UCSD-AML1 (cell line): ENCODE measurements around the gene PNMT.
"Not testable (repeated sequence)": the region's sequence is repeated elsewhere in the genome, so short reads cannot be mapped to it uniquely, and the experiment has no call there.

ENCODE experiments used
- DNase-seq: peaks from one replicate; lab custom pipeline; 2025; ENCODE audit not compliant: unreplicated experiment; lab: John Stamatoyannopoulos, UW

PNMT gene

DNA sequence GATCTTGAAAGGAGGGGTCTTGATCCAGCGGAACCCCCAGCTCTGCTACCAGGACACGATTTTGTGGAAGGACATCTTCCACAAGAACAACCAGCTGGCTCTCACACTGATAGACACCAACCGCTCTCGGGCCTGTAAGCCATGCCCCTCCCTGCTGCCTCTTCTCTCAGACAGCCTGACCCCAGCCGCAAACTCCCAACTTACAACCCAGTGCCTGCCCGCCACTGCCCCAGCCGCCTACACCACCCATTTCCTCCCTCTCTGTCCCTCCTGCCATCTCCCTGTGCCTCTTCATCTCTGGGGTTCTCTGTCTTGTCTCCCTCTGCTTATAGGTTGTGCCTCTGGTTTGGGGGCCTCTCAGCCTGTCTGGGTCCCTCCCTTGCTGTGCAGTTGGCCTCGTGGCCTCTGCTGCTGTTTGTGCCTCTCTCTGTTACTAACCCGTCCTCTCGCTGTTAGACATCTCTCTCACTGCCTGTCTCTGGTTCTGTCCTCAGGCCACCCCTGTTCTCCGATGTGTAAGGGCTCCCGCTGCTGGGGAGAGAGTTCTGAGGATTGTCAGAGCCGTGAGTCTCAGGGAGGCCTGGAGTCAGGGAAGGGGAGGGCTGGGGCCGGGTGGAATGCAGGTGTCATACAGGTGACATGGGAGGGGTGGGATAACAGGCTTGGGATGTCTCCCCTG is 41.2 kb downstream of the PNMT start:
- no peak for DNase-seq

DNA sequence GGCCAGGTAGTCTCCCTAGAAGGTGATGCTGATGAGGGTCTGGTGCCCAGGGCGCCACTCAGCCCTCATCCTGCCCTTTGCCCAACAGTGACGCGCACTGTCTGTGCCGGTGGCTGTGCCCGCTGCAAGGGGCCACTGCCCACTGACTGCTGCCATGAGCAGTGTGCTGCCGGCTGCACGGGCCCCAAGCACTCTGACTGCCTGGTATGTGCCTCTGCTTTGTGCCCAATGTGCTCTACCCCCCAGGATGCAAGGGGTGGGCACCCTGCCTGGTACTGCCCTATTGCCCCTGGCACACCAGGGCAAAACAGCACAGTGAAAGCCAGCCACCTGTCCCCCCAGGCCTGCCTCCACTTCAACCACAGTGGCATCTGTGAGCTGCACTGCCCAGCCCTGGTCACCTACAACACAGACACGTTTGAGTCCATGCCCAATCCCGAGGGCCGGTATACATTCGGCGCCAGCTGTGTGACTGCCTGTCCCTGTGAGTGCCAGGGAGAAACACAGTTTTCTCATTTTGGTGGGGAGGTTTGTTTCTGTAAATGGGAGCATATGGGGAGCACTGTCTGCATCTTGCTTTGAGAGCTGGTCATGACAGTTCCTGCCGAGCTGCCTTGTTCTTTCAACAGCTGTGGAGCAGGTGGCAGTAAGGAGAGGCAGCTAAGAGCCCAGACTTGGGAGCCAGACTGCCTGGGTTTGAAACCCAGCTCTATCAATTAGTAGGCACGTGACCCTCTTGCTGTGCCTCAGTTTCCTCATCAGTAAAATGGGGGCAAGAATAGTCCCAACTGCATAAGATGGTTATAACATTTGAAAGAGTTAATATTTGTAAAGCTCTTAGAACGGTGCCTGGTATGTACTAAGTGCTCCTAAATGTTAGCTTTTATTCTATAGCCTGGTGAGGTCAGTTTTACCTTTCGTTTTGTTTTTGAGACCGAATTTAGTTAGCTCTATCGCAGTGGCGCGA is 42.0 kb downstream of the PNMT start:
- DNase-seq: no peak

DNA sequence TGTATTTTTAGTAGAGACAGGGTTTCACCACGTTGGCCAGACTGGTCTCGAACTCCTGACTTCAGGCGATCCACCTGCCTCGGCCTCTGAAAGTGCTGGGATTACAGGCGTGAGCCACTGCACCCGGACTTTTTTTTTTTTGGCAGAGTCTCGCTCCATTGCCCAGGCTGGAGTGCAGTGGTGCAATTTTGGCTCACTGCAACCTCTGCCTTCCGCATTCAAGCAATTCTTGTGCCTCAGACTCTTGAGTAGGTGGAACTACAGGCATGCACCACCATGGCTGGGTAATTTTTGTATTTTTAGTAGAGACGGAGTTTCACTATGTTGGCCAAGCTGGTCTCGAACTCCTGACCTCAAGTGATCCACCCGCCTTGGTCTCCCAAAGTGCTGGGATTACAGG is 42.8 kb downstream of the PNMT start:
- not testable (repeated sequence) for DNase-seq

DNA sequence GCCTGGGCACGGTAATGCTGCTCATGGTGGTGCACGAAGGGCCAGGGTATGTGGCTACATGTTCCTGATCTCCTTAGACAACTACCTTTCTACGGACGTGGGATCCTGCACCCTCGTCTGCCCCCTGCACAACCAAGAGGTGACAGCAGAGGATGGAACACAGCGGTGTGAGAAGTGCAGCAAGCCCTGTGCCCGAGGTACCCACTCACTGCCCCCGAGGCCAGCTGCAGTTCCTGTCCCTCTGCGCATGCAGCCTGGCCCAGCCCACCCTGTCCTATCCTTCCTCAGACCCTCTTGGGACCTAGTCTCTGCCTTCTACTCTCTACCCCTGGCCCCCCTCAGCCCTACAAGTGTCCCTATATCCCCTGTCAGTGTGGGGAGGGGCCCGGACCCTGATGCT is 43.6 kb downstream of the PNMT start:
- no peak for DNase-seq

DNA sequence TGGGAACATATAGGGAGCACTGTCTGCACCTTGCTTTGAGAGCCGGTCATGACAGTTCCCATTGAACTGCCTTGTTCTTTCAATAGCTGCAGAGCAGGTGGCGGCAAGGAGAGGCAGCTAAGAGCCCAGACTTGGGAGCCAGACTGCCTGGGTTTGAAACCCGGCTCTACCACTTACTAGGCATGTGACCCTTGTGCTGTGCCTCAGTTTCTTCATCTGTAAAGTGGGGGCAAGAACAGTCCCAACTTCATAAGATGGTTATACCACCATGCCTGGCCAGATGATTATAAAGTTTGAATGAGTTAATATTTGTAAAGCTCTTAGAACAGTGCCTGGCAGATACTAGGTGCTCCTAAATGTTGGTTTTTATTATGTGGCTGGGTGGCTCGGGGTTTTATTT is 46.0 kb downstream of the PNMT start:
- DNase-seq: no peak

DNA sequence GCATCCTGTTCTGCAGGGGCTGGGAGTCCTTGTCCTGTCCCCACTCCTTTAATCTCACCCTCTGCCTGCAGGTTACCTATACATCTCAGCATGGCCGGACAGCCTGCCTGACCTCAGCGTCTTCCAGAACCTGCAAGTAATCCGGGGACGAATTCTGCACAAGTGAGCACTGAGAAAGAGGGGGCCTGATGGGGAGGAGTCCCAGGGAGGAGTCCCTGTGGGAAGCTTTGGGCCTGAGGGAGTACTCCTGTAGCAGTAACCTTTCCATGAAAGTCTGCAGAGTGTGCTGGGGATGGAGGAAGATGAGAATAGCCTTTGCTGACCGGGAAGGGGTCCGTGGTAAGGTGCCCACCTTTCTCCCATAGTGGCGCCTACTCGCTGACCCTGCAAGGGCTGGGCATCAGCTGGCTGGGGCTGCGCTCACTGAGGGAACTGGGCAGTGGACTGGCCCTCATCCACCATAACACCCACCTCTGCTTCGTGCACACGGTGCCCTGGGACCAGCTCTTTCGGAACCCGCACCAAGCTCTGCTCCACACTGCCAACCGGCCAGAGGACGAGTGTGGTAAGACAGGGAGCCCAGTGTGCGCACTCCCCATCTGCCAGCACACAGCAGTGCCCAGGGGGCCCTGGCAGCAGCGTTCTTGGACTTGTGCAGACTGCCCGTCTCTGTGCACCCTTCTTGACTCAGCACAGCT is 47.3 kb downstream of the PNMT start:
- DNase-seq: no peak

DNA sequence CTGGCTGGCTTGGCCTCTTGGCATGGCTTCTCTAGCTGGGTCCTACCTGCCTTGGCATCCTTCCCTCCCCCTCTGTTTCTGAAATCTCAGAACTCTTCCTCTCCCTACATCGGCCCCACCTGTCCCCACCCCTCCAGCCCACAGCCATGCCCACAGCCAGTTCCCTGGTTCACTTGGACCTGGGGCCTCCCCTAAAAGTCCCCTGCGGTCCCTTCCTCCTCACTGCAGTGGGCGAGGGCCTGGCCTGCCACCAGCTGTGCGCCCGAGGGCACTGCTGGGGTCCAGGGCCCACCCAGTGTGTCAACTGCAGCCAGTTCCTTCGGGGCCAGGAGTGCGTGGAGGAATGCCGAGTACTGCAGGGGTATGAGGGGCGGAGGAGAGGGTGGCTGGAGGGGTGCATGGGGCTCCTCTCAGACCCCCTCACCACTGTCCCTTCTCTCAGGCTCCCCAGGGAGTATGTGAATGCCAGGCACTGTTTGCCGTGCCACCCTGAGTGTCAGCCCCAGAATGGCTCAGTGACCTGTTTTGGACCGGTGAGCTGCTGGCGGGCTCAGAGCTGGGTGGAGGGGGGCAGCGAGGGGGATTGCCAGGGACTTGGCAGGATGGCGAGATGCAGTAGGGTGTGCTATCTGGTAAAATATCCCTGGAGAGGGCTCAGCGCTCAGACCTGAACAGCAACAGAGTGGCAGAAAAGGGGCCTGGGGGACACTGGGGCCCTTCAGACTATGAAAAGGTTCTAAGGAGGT is 48.0 kb downstream of the PNMT start:
- no peak for DNase-seq

DNA sequence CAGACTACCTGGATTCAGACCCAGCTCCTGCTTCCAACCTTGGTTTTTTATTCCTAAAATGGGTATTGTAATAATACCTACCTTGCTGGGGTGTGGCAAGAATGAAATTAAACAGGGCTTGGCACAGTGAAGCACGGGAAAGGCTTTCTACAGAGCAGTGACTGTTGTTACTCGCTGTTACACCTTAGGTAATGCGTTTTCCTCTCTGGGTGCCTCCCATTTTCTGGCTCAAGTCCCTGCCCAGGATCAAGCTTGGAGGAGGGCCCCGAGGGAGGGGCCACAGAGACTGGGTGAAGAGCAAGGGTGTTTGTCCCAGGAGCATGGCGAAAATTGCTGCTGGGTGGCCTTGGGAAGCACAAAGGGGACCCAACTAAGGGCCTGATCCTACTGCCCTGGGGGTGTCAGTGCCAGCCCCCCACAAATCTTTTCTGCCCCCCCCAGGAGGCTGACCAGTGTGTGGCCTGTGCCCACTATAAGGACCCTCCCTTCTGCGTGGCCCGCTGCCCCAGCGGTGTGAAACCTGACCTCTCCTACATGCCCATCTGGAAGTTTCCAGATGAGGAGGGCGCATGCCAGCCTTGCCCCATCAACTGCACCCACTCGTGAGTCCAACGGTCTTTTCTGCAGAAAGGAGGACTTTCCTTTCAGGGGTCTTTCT is 48.8 kb downstream of the PNMT start:
- DNase-seq: no peak

DNA sequence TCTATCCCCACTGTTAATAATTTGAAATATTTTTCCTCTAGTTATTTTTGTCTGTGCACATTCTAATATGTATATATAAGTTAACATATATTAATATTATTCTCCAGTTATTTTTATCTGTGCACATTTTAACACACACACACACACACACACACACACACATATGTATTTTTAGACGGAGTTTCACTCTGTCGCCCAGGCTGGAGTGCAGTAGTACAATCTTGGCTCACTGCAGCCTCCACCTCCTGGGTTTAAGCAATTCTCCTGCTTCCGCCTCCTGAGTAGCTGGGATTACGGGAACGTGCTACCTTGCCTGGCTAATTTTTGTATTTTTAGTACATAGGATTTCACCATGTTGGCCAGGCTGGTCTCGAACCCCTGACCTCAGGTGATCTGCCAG is 49.4 kb downstream of the PNMT start:
- DNase-seq: no peak

DNA sequence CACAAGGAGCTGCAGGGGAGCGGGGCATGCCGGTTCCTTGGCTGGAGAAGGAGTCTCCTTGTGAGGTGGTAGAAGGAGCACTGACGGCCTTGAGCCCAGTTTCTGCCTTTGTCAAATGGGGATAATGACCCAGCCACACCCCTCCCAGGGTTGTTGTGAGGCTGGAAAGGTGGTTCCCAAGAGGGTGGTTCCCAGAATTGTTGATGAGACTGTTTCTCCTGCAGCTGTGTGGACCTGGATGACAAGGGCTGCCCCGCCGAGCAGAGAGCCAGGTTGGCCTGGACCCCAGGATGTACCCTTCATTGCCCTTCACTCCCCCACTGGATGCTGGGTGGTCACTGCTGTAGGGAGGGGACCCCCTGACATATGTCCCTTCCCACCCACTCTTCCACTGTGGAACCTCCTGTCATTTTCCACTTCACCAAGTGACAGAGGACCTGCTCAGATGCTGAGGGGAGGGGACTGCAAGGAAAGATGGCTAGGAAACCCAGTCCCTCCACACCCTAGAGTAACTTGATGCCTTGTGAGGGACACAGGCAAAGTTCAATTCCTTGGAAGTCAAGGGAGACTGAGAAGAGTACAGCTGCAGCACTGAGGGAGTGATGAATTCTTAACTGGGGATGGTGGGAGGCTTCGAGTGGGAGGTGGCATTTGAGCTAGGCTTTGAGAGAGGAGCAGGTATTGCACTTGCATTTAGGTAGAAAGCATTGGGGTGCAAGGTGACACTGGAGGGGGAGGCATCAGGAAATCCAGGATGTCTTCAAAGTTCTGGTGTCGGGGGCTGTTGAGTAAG is 51.5 kb downstream of the PNMT start:
- DNase-seq: no peak
